Liver (tissue), 9 donors: ENCODE measurements around the gene SKAP1. TPM values are rescaled to one million over a fixed set of nuclear protein-coding genes. Genes with fewer than 3 reads are reported as not detected.

Experiments
- DNase-seq: peaks from one replicate; pipeline ENCODE4 v3.0.0-alpha.2; 2017; ENCODE audit warnings: low spot score
- H3K27ac ChIP-seq, 2 donors: one replicate each; pipeline ENCODE4 v1.7.0; 2013; ENCODE audit warnings: inconsistent platforms in 2 of 2, low read length in 2 of 2, control low read depth in 1 of 2, low read depth in 1 of 2, mild to moderate bottlenecking in 1 of 2
- H3K27me3 ChIP-seq, 4 donors: one replicate each; pipeline versions ENCODE4 v1.6.1 to v1.7.0; 2013; ENCODE audit warnings: low read length in 3 of 4, inconsistent platforms in 1 of 4, mild to moderate bottlenecking in 1 of 4, moderate library complexity in 1 of 4; ENCODE audit not compliant: control insufficient read depth in 4 of 4, insufficient read depth in 4 of 4
- H3K36me3 ChIP-seq, 4 donors: one replicate each; pipeline versions ENCODE4 v1.6.1 to v1.7.0; 2013; ENCODE audit warnings: low read length in 3 of 4, mild to moderate bottlenecking in 3 of 4, low read depth in 1 of 4, moderate library complexity in 1 of 4; ENCODE audit not compliant: control insufficient read depth in 4 of 4, insufficient read depth in 3 of 4
- H3K4me1 ChIP-seq, 4 donors: one replicate each; pipeline versions ENCODE4 v1.6.1 to v1.7.0; 2013; ENCODE audit warnings: low read length in 3 of 4, mild to moderate bottlenecking in 3 of 4, moderate library complexity in 1 of 4; ENCODE audit not compliant: control insufficient read depth in 4 of 4, insufficient read depth in 4 of 4
- H3K4me3 ChIP-seq, 3 donors: one replicate each; pipeline versions ENCODE4 v1.6.1 to v1.7.0; 2013; ENCODE audit warnings: low read length in 3 of 3, control low read depth in 1 of 3, low read depth in 1 of 3, mild to moderate bottlenecking in 1 of 3
- H3K9ac ChIP-seq, 2 donors: one replicate each; pipeline ENCODE4 v1.7.0; 2013; ENCODE audit warnings: low read length in 2 of 2, mild to moderate bottlenecking in 2 of 2, moderate library complexity in 2 of 2, control low read depth in 1 of 2, low read depth in 1 of 2
- H3K9me3 ChIP-seq, 4 donors: one replicate each; pipeline versions ENCODE4 v1.6.1 to v1.7.0; 2013; ENCODE audit warnings: low read length in 3 of 4; ENCODE audit not compliant: control insufficient read depth in 4 of 4
- ATF3 ChIP-seq: IDR thresholded peaks from 2 replicates; pipeline ENCODE4 v1.6.1; 2016; ENCODE audit warnings: antibody characterized with exemption
- EGR1 ChIP-seq, 2 donors: IDR thresholded peaks; 2 replicates each; pipeline ENCODE4 v1.6.1; 2016 to 2018; ENCODE audit warnings: antibody characterized with exemption in 2 of 2, low read depth in 2 of 2
- FOXA1 ChIP-seq: IDR thresholded peaks from 2 replicates; pipeline ENCODE4 v1.6.1; 2016; ENCODE audit warnings: antibody characterized with exemption
- FOXA2 ChIP-seq: IDR thresholded peaks from 2 replicates; pipeline ENCODE4 v1.6.1; 2016; ENCODE audit warnings: antibody characterized with exemption
- GABPA ChIP-seq, 2 donors: IDR thresholded peaks in 1 of 2; conservative IDR thresholded peaks in 1 of 2; 2 replicates each; pipeline ENCODE4 v1.6.1; 2016; ENCODE audit warnings: antibody characterized with exemption in 2 of 2, mild to moderate bottlenecking in 1 of 2, moderate library complexity in 1 of 2
- HNF4A ChIP-seq, 2 donors: conservative IDR thresholded peaks; 2 replicates each; pipeline ENCODE4 v1.6.1; 2016; ENCODE audit warnings: antibody characterized with exemption in 2 of 2, mild to moderate bottlenecking in 2 of 2
- HNF4G ChIP-seq: IDR thresholded peaks from 2 replicates; pipeline ENCODE4 v1.6.1; 2016; ENCODE audit warnings: antibody characterized with exemption
- JUND ChIP-seq, 2 donors: IDR thresholded peaks; 2 replicates each; pipeline ENCODE4 v1.6.1; 2016; ENCODE audit warnings: antibody characterized with exemption in 2 of 2
- NR2F2 ChIP-seq: IDR thresholded peaks from 2 replicates; pipeline ENCODE4 v1.6.1; 2016; ENCODE audit warnings: antibody characterized with exemption
- RAD21 ChIP-seq, 2 donors: IDR thresholded peaks; 2 replicates each; pipeline ENCODE4 v1.6.1; 2016; ENCODE audit warnings: antibody characterized with exemption in 2 of 2, mild to moderate bottlenecking in 2 of 2
- RXRA ChIP-seq, 2 donors: IDR thresholded peaks; 2 replicates each; pipeline ENCODE4 v1.6.1; 2017 to 2018; ENCODE audit warnings: antibody characterized with exemption in 2 of 2, mild to moderate bottlenecking in 1 of 2
- SP1 ChIP-seq: IDR thresholded peaks from 2 replicates; pipeline ENCODE4 v1.6.1; 2018; ENCODE audit warnings: antibody characterized with exemption, mild to moderate bottlenecking
- TAF1 ChIP-seq: conservative IDR thresholded peaks from 2 replicates; pipeline ENCODE4 v1.6.1; 2016; ENCODE audit warnings: antibody characterized with exemption, mild to moderate bottlenecking
- YY1 ChIP-seq: IDR thresholded peaks from 2 replicates; pipeline ENCODE4 v1.6.1; 2016; ENCODE audit warnings: antibody characterized with exemption, mild to moderate bottlenecking
- ZBTB33 ChIP-seq: IDR thresholded peaks from 2 replicates; pipeline ENCODE4 v1.6.1; 2016; ENCODE audit warnings: antibody characterized with exemption
- WGBS: extraction: QIAGEN DNeasy Blood & Tissue Kit; methylation state at CpG from one replicate; pipeline ENCODE4 v1.1.7; 2013; 5-methylcytosine and 5-hydroxymethylcytosine counted together
- polyA plus RNA-seq, 2 donors: library from polyadenylated mRNA; stranded (reverse) in 1 of 2; unstranded in 1 of 2; fragments of 200-250 nt in 1 of 2; fragments of >200 nt in 1 of 2; fragmentation: Nextera tagmentation in 1 of 2; extraction: Ambion mirVana in 1 of 2; gene quantifications; one replicate each; pipeline versions ENCODE4 v1.2.1 to v1.2.3, GENCODE V29; 2013 to 2015
- total RNA-seq, 2 donors: library from RNA; depleted of rRNA; stranded (reverse); fragments of >200 nt; gene quantifications; one replicate each; pipeline ENCODE4 v1.2.3, GENCODE V29; 2014
- TF ChIP-seq, protein P1 (sequence below): IDR thresholded peaks from 2 replicates; pipeline ENCODE4 v1.6.1; 2016; ENCODE audit warnings: antibody characterized with exemption
- TF ChIP-seq, protein P2 (sequence below): fragments of 150-350 bp; IDR thresholded peaks from 2 replicates; pipeline ENCODE4 v1.5.1; 2017; ENCODE audit warnings: improper control_type of control experiment, low read depth, low read length; ENCODE audit not compliant: missing input control
- TF ChIP-seq, protein P3 (sequence below): IDR thresholded peaks from 2 replicates; pipeline ENCODE4 v1.6.1; 2016; ENCODE audit warnings: antibody characterized with exemption, mild to moderate bottlenecking
- donor health status: healthy.
- donor health status: healthy.
- donor health status: healthy.
- donor health status: healthy.
- donor health status: healthy.

SKAP1 gene
- total and polyA plus RNA-seq, 4 donors = 2.5 to 20.8 (median 11.3) TPM

DNA sequence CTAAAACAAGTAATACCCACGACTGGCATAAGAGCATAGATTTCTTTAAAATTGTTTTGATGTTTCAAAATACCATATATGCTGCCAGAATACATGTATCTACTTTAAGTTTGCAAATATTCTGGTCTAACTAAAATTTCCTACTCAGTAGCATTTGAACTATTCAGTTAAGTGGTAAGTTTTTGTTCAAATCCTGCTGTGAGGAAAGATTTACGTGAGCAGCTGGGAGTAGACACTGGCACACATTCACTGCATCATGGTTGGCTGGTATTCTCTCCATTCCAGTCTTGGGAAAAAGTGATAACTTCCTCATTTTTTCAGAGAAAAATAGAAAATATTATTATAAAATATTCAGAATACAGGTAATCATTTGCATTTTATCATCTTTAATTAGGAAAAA, 133.6 kb downstream of the SKAP1 start:
- no peak overlapping the region for H3K27ac ChIP-seq
- DNase-seq = no peak
- H3K27me3 ChIP-seq = peaks cover 0 to 7% (median 5%) of the 10 kb centered on the region in 4 donors
- H3K9me3 ChIP-seq = no peaks in the 10 kb centered on the region
- no peaks in the 10 kb centered on the region for H3K36me3 ChIP-seq
- H3K4me1 ChIP-seq = no peaks in the 10 kb centered on the region
- 91% methylated on average over 2 of the region's 2 CpGs for WGBS
- no peak overlapping the region for H3K9ac ChIP-seq
- TF ChIP-seq, protein P1, sequence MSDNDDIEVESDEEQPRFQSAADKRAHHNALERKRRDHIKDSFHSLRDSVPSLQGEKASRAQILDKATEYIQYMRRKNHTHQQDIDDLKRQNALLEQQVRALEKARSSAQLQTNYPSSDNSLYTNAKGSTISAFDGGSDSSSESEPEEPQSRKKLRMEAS = no peak
- TF ChIP-seq JUND (IDR thresholded peaks at IDR 0.05) = no peak
- no peak for TF ChIP-seq YY1
- no peak for TF ChIP-seq FOXA1
- TF ChIP-seq TAF1 = no peak
- no peak overlapping the region for H3K4me3 ChIP-seq

GRCh38 chr17:48295362-48296288, 134.4 kb downstream of the SKAP1 start:
- Histone ChIP-seq H3K27ac (no peak overlapping the region), H3K27me3 (peaks cover 0 to 7% (median 5%) of the 10 kb centered on the region in 4 donors), H3K9me3 (no peaks in the 10 kb centered on the region), H3K36me3 (no peaks in the 10 kb centered on the region), H3K4me1 (no peaks in the 10 kb centered on the region), H3K4me3 (no peak overlapping the region), H3K9ac (no peak overlapping the region)
- WGBS = 66% methylated on average over 7 of the region's 7 CpGs
- DNase-seq = no peak
- TF ChIP-seq JUND (IDR thresholded peaks at IDR 0.05) (peak; percentile 32 to 41), HNF4G (no peak)

DNA sequence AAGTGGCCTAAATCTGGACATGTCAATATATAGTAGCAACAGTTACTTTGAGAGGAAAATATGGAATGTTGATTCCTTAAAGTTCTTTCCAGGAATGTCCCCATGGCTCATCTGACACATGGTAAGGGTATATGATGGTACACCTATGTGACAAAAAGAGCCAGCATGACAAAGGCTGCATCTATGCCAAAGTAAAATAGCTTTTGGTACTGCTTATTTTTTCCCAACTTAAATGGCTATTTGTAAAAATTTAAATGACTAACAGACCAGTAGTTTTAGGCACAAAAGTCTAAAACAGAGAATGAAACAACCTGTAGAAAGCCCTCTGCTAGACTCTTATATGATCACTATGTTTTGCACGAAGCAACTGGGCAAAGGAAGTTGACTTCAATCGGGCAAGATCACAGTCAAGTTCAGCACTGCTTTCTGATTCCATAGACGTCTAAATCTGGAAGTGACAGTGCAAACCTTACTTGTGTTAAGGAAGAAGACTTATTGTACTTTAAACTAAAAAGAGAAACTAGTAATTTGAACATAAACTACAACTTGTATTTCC, 135.1 kb downstream of the SKAP1 start:
- no peak overlapping the region for H3K4me3 ChIP-seq
- no peaks in the 10 kb centered on the region for H3K4me1 ChIP-seq
- no peak overlapping the region for H3K9ac ChIP-seq
- 38% methylated on average over 3 of the region's 3 CpGs for WGBS
- DNase-seq = no peak
- no peaks in the 10 kb centered on the region for H3K36me3 ChIP-seq
- H3K27ac ChIP-seq = no peak overlapping the region
- H3K27me3 ChIP-seq = peaks cover 0 to 7% (median 5%) of the 10 kb centered on the region in 4 donors
- no peaks in the 10 kb centered on the region for H3K9me3 ChIP-seq
- TF ChIP-seq JUND (IDR thresholded peaks at IDR 0.05) = no peak
- no peak for TF ChIP-seq SP1
- TF ChIP-seq, protein P1 = no peak
- no peak for TF ChIP-seq GABPA (IDR thresholded peaks at IDR 0.05 in 1 of 2, conservative IDR thresholded peaks at IDR 0.05 in 1 of 2)
- no peak for TF ChIP-seq TAF1
- TF ChIP-seq YY1 = no peak
- no peak for TF ChIP-seq RXRA (IDR thresholded peaks at IDR 0.05)
- TF ChIP-seq RAD21 (IDR thresholded peaks at IDR 0.05) = no peak
- no peak for TF ChIP-seq ATF3
- no peak for TF ChIP-seq HNF4G
- no peak for TF ChIP-seq ZBTB33
- TF ChIP-seq FOXA1 = no peak
- TF ChIP-seq, protein P2, sequence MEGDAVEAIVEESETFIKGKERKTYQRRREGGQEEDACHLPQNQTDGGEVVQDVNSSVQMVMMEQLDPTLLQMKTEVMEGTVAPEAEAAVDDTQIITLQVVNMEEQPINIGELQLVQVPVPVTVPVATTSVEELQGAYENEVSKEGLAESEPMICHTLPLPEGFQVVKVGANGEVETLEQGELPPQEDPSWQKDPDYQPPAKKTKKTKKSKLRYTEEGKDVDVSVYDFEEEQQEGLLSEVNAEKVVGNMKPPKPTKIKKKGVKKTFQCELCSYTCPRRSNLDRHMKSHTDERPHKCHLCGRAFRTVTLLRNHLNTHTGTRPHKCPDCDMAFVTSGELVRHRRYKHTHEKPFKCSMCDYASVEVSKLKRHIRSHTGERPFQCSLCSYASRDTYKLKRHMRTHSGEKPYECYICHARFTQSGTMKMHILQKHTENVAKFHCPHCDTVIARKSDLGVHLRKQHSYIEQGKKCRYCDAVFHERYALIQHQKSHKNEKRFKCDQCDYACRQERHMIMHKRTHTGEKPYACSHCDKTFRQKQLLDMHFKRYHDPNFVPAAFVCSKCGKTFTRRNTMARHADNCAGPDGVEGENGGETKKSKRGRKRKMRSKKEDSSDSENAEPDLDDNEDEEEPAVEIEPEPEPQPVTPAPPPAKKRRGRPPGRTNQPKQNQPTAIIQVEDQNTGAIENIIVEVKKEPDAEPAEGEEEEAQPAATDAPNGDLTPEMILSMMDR = no peak
- TF ChIP-seq EGR1 (IDR thresholded peaks at IDR 0.05; ENCODE audit: low read depth in 2 of 2) = no peak
- no peak for TF ChIP-seq NR2F2
- TF ChIP-seq, protein P3, sequence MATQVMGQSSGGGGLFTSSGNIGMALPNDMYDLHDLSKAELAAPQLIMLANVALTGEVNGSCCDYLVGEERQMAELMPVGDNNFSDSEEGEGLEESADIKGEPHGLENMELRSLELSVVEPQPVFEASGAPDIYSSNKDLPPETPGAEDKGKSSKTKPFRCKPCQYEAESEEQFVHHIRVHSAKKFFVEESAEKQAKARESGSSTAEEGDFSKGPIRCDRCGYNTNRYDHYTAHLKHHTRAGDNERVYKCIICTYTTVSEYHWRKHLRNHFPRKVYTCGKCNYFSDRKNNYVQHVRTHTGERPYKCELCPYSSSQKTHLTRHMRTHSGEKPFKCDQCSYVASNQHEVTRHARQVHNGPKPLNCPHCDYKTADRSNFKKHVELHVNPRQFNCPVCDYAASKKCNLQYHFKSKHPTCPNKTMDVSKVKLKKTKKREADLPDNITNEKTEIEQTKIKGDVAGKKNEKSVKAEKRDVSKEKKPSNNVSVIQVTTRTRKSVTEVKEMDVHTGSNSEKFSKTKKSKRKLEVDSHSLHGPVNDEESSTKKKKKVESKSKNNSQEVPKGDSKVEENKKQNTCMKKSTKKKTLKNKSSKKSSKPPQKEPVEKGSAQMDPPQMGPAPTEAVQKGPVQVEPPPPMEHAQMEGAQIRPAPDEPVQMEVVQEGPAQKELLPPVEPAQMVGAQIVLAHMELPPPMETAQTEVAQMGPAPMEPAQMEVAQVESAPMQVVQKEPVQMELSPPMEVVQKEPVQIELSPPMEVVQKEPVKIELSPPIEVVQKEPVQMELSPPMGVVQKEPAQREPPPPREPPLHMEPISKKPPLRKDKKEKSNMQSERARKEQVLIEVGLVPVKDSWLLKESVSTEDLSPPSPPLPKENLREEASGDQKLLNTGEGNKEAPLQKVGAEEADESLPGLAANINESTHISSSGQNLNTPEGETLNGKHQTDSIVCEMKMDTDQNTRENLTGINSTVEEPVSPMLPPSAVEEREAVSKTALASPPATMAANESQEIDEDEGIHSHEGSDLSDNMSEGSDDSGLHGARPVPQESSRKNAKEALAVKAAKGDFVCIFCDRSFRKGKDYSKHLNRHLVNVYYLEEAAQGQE = no peak
- TF ChIP-seq HNF4A (conservative IDR thresholded peaks at IDR 0.05) = no peak
- no peak for TF ChIP-seq FOXA2
